Vagina (tissue), 2 donors: ENCODE measurements around the gene SLF2. TPM values are rescaled to one million over a fixed set of nuclear protein-coding genes. Genes with fewer than 3 reads are reported as not detected.

Experiments used
- DNase-seq, 2 donors: peaks; one replicate each; pipeline ENCODE4 v3.0.0-alpha.2; 2017; ENCODE audit errors: extremely low spot score in 2 of 2
- H3K27ac ChIP-seq: fragments of 200-600 bp; sonication (generic); one replicate; pipeline ENCODE4 v1.5.1; 2019
- H3K27me3 ChIP-seq: fragments of 200-600 bp; sonication (generic); one replicate; pipeline ENCODE4 v1.5.1; 2019
- H3K36me3 ChIP-seq, 2 donors: fragments of 200-600 bp; sonication (generic); one replicate each; pipeline ENCODE4 v1.5.1; 2017 to 2019
- H3K4me1 ChIP-seq: fragments of 200-600 bp; sonication (generic); one replicate; pipeline ENCODE4 v1.5.1; 2019
- H3K4me3 ChIP-seq, 2 donors: fragments of 200-600 bp; sonication (generic); 1 replicate in 1 of 2; 2 replicates in 1 of 2; pipeline ENCODE4 v1.5.1; 2016 to 2019
- H3K9me3 ChIP-seq: fragments of 200-600 bp; sonication (generic); one replicate; pipeline ENCODE4 v1.5.1; 2019
- POLR2A ChIP-seq, 2 donors: fragments of 450-650 bp; IDR thresholded peaks; one replicate each; pipeline ENCODE4 v1.6.1; 2017; ENCODE audit warnings: antibody characterized with exemption in 2 of 2, mild to moderate bottlenecking in 2 of 2, moderate library complexity in 2 of 2
- POLR2AphosphoS5 ChIP-seq, 2 donors: sonication (generic); formaldehyde crosslinking; IDR thresholded peaks; one replicate each; pipeline ENCODE4 v1.9.0; 2017; ENCODE audit warnings: antibody characterized with exemption in 2 of 2, mild to moderate bottlenecking in 2 of 2, low read depth in 1 of 2; ENCODE audit not compliant: insufficient read depth in 1 of 2
- intact Hi-C: fragments of 100-400 bp; cut with DNase I; formaldehyde crosslinking; loops from one replicate; pipeline ENCODE4 v1.15.1; 2023
- total RNA-seq: library from RNA; depleted of rRNA; stranded (reverse); fragments of >200 nt; gene quantifications from one replicate; pipeline ENCODE4 v1.2.3, GENCODE V29; 2016
- TF ChIP-seq, protein P1 (sequence below), 3 experiments: fragments of 450-650 bp in 2 of 3; fragments of 200-600 bp in 1 of 3; sonication (generic) in 1 of 3; IDR thresholded peaks; one replicate each; pipeline ENCODE4 v1.5.1; 2017 to 2019; ENCODE audit warnings: antibody characterized with exemption in 3 of 3, mild to moderate bottlenecking in 2 of 3, moderate library complexity in 2 of 3

SLF2 gene
- total RNA-seq, 1 donor from 2014 or later, result 26.8 TPM

DNA sequence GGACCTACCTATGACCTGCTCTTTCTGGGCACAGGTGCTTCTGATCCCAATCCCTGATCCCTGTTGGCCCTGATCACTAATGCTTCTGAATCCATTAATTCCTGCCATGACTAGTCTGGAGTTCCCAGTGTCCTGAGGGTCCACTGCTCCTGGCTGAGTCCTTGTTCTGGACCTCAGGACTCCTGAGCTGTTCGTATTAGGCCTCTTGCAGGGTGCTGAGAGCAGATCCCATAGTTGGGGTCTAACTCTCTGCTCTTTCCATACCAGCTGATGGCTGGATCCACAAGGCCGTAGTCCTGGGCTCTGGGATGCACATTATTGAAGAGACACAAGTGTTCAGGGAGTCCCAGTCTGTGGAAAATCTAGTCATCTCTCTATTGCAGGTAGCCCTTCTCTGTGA is 67.5 kb downstream of the SLF2 start:
- no peak for TF ChIP-seq POLR2AphosphoS5 (IDR thresholded peaks at IDR 0.05; ENCODE audit: insufficient read depth in 1 of 2, low read depth in 1 of 2)
- TF ChIP-seq POLR2A (IDR thresholded peaks at IDR 0.05), result no peak
- DNase-seq, result peak in 1 of 2 donors; percentile 74
- peaks cover 0 to 7% of the 10 kb centered on the region in 2 donors for H3K36me3 ChIP-seq
- no peaks in the 10 kb centered on the region for H3K27me3 ChIP-seq
- H3K4me1 ChIP-seq, result no peaks in the 10 kb centered on the region
- H3K4me3 ChIP-seq, result no peak overlapping the region
- H3K9me3 ChIP-seq, result no peaks in the 10 kb centered on the region
- no peak overlapping the region for H3K27ac ChIP-seq
- intact Hi-C loops, result no loop called here

DNA sequence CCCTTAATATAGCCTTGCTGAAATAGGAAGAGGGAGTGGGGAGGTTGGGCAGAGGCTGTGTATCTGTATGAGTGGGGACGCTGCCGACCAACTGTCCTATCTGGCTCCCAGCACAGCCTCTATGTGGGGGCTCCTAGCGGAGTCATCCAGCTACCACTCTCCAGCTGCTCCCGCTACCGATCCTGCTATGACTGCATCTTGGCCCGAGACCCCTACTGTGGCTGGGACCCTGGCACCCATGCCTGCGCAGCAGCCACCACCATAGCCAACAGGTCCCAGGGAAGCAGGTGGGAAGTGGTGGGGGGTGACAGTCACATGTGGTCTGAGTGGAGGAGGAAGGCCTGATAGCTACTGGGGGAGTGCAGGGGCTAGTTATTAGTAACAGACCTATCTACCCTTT is 67.9 kb downstream of the SLF2 start:
- intact Hi-C loops, result no loop called here
- Histone ChIP-seq H3K4me1 (peaks cover 2% of the 10 kb centered on the region), H3K4me3 (no peak overlapping the region), H3K36me3 (peaks cover 0 to 11% of the 10 kb centered on the region in 2 donors), H3K27me3 (no peaks in the 10 kb centered on the region), H3K9me3 (no peaks in the 10 kb centered on the region), H3K27ac (no peak overlapping the region)
- no peak for TF ChIP-seq POLR2A (IDR thresholded peaks at IDR 0.05)
- no peak for TF ChIP-seq POLR2AphosphoS5 (IDR thresholded peaks at IDR 0.05; ENCODE audit: insufficient read depth in 1 of 2, low read depth in 1 of 2)
- TF ChIP-seq, protein P1, sequence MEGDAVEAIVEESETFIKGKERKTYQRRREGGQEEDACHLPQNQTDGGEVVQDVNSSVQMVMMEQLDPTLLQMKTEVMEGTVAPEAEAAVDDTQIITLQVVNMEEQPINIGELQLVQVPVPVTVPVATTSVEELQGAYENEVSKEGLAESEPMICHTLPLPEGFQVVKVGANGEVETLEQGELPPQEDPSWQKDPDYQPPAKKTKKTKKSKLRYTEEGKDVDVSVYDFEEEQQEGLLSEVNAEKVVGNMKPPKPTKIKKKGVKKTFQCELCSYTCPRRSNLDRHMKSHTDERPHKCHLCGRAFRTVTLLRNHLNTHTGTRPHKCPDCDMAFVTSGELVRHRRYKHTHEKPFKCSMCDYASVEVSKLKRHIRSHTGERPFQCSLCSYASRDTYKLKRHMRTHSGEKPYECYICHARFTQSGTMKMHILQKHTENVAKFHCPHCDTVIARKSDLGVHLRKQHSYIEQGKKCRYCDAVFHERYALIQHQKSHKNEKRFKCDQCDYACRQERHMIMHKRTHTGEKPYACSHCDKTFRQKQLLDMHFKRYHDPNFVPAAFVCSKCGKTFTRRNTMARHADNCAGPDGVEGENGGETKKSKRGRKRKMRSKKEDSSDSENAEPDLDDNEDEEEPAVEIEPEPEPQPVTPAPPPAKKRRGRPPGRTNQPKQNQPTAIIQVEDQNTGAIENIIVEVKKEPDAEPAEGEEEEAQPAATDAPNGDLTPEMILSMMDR (IDR thresholded peaks at IDR 0.05), result no peak
- peak; percentile 52 to 67 for DNase-seq

DNA sequence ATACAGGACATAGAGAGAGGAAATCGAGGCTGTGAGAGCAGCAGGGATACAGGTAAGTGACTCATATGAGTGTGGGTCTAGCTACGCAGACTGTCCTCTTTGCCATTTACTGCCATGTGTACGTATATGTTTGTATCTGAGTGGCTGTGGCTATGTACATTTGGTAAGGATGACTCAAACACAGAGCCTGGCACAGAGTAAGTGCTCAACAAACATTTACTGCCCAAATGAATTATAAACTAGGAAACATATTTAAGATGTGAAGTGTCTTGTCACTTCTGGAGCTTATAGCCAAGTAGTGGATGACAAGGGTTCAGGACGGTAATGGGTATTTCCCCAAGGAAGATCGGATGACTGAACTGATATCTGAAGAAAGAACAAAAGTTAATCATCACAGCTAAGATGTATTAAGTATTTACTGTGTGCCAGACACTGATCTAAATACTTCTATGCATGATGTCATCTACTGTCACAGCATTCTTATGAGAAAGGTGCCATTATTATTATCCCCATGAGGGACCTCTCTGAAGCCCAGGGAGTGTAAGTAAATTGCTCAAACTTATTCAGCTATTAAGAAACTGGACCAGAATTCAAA is 68.5 kb downstream of the SLF2 start:
- Histone ChIP-seq H3K4me3 (no peak overlapping the region), H3K4me1 (peaks cover 8% of the 10 kb centered on the region), H3K36me3 (peaks cover 0 to 13% of the 10 kb centered on the region in 2 donors), H3K27me3 (no peaks in the 10 kb centered on the region), H3K9me3 (no peaks in the 10 kb centered on the region), H3K27ac (no peak overlapping the region)
- TF ChIP-seq POLR2A (IDR thresholded peaks at IDR 0.05) (no peak), POLR2AphosphoS5 (IDR thresholded peaks at IDR 0.05; ENCODE audit: insufficient read depth in 1 of 2, low read depth in 1 of 2) (no peak)
- TF ChIP-seq, protein P1 (IDR thresholded peaks at IDR 0.05), result no peak
- intact Hi-C loops, result no loop called here
- DNase-seq, result no peak

DNA sequence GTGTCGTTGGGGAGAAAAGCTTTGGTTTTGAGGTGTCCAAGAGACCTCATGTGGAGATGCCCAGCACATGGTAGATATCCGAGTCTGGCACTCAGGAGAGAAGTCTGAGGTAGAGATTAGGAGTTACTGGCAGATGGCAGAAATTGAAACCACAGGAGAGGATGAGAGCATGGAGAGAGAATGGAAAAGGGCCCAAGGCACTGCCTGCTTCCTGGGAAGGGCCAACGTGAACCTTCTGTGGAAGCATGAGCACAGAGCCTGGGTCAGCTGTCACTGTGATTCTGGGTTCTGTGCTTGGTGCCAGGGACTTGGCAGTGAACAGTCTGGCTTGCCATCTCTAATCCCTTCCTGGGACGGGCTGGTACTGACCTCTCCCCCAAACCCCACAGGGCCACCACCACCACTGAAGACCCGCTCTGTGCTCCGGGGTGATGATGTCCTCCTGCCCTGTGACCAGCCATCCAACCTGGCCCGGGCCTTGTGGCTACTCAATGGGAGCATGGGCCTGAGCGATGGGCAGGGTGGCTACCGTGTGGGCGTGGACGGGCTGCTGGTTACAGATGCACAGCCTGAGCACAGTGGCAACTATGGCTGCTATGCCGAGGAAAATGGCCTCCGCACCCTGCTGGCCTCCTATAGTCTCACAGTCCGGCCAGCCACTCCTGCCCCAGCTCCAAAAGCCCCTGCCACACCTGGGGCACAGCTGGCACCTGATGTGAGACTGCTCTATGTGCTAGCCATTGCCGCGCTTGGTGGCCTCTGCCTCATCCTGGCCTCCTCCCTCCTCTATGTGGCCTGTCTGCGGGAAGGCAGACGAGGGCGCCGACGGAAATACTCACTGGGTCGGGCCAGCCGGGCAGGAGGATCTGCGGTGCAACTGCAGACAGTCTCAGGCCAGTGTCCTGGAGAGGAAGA is 70.4 kb downstream of the SLF2 start:
- Histone ChIP-seq H3K27me3 (no peaks in the 10 kb centered on the region), H3K9me3 (no peaks in the 10 kb centered on the region), H3K27ac (no peak overlapping the region), H3K4me3 (no peak overlapping the region), H3K4me1 (peaks cover 21% of the 10 kb centered on the region), H3K36me3 (peaks cover 0 to 13% of the 10 kb centered on the region in 2 donors)
- TF ChIP-seq POLR2A (IDR thresholded peaks at IDR 0.05) (no peak), POLR2AphosphoS5 (IDR thresholded peaks at IDR 0.05; ENCODE audit: insufficient read depth in 1 of 2, low read depth in 1 of 2) (no peak)
- TF ChIP-seq, protein P1 (IDR thresholded peaks at IDR 0.05), result no peak
- no peak for DNase-seq
- intact Hi-C loops, result no loop called here

DNA sequence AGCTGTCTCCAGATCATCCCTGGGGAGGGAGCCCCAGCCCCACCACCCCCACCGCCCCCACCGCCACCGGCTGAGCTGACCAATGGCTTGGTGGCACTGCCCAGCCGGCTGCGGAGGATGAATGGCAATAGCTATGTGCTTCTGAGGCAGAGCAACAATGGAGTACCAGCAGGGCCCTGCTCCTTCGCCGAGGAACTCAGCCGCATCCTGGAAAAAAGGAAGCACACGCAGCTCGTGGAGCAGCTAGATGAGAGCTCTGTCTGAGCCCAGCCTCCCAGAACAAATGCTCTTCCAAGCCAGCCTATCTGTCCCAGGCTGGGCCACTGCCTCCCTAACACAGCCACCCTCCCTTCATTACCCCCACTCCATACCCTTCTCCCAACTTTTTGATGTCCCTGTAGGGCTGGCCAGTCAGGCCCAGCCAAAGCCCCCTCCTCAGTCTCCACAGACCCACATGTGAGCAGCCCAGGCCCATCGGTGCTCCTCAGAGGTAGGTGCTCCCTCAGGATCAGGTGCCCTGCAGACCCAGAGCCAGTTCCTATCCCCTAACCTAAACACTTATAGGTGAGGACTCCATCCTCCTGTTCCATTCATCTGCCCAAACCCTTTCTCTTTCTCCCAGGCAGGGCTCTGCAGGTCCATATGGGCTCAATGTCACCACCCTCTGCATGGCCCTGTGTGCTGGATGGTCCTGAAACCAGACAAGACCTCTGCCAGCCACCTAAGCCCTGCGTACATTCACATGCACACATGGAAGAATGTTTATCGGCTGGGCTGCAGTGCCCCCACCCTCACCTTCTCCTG is 71.3 kb downstream of the SLF2 start:
- no peaks in the 10 kb centered on the region for H3K9me3 ChIP-seq
- intact Hi-C loops, result no loop called here
- peaks cover 30% of the 10 kb centered on the region for H3K4me1 ChIP-seq
- no peak overlapping the region for H3K4me3 ChIP-seq
- H3K27me3 ChIP-seq, result no peaks in the 10 kb centered on the region
- H3K36me3 ChIP-seq, result peaks cover 0 to 13% of the 10 kb centered on the region in 2 donors
- no peak for DNase-seq
- H3K27ac ChIP-seq, result no peak overlapping the region
- TF ChIP-seq, protein P1 (IDR thresholded peaks at IDR 0.05), result no peak
- TF ChIP-seq POLR2A (IDR thresholded peaks at IDR 0.05), result no peak
- no peak for TF ChIP-seq POLR2AphosphoS5 (IDR thresholded peaks at IDR 0.05; ENCODE audit: insufficient read depth in 1 of 2, low read depth in 1 of 2)
